ENCODE results near the gene BMP2K. TPM values are rescaled to one million over a fixed set of nuclear protein-coding genes. Genes with fewer than 3 reads are reported as not detected.
"Not testable (repeated sequence)": the region's sequence is repeated elsewhere in the genome, so short reads cannot be mapped to it uniquely, and the experiment has no call there.

The BMP2K gene
- total RNA-seq, 2 experiments from 2014 or later: 10.6 to 14.5 TPM

- peaks cover 19% of the 10 kb centered on the region for H3K36me3 Mint-ChIP-seq (ENCODE audit: low read depth)
- CTCF ChIA-PET: no interaction called here
- DNase-seq (no peak), ATAC-seq (no peak)
- POLR2A ChIA-PET: no interaction called here
- no peaks in the 10 kb centered on the region for H3K27me3 Mint-ChIP-seq
- no peaks in the 10 kb centered on the region for H3K9me3 Mint-ChIP-seq (ENCODE audit: low read depth)
- H3K4me3 Mint-ChIP-seq: no peak overlapping the region
- H3K27ac Mint-ChIP-seq: no peak overlapping the region
- H3K4me1 Mint-ChIP-seq: peaks cover under 1% of the 10 kb centered on the region
- intact Hi-C loops (cut with DNase I, micrococcal nuclease): no loop called here
Measured at GRCh38 chr4:78829296-78829695, 53.1 kb downstream of the BMP2K start.

GRCh38 chr4:78839676-78840075 is 63.5 kb downstream of the BMP2K start:
- H3K4me1 Mint-ChIP-seq; intact Hi-C loops (cut with DNase I, micrococcal nuclease); POLR2A ChIA-PET; ATAC-seq; H3K9me3 Mint-ChIP-seq (ENCODE audit: low read depth); DNase-seq; H3K27ac Mint-ChIP-seq; H3K4me3 Mint-ChIP-seq; H3K27me3 Mint-ChIP-seq: not testable (repeated sequence)
- CTCF ChIA-PET: interaction anchor here (1.0 to 1.8 kb wide), 3 partner anchors 9 to 244 kb away, joined by 3 to 5 read pairs (median 3); no protein-coding TSS in a partner anchor
- H3K36me3 Mint-ChIP-seq (ENCODE audit: low read depth): peaks cover 10% of the 10 kb centered on the region

DNA sequence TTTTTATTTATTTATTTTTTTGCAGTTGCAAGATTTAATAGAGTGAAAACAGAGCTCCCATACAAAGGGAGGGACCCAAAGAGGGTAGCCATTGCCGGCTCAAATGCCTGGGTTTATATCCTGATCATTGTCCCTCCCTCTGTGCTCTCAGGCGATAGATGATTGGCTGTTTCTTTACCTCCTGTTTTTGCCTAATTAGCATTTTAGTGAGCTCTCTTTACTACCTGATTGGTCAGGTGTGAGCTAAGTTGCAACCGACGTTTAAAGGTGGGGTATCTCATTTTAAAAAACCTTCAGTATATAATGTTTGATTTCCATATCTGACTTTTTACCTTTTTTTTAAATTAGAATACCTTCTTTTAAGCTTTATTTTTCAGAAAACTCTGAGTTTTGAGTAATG is 64.1 kb downstream of the BMP2K start:
- H3K4me3 Mint-ChIP-seq; ATAC-seq; H3K4me1 Mint-ChIP-seq; DNase-seq; H3K27me3 Mint-ChIP-seq; intact Hi-C loops (cut with DNase I, micrococcal nuclease); H3K9me3 Mint-ChIP-seq (ENCODE audit: low read depth); POLR2A ChIA-PET; H3K36me3 Mint-ChIP-seq (ENCODE audit: low read depth); H3K27ac Mint-ChIP-seq: not testable (repeated sequence)
- CTCF ChIA-PET: interaction anchor here (1.3 to 1.8 kb wide), 2 partner anchors 10 to 245 kb away, joined by 3 to 5 read pairs; no protein-coding TSS in a partner anchor

- intact Hi-C loops (cut with DNase I, micrococcal nuclease): no loop called here
- no peak overlapping the region for H3K27ac Mint-ChIP-seq
- peak; percentile 58 for ATAC-seq
- H3K9me3 Mint-ChIP-seq (ENCODE audit: low read depth): no peaks in the 10 kb centered on the region
- H3K27me3 Mint-ChIP-seq: no peaks in the 10 kb centered on the region
- ChIA-PET POLR2A (no interaction called here), CTCF (interaction anchor here (1.0 to 1.6 kb wide), 2 partner anchors 9 to 12 kb away, joined by 4 read pairs; no protein-coding TSS in a partner anchor)
- H3K36me3 Mint-ChIP-seq (ENCODE audit: low read depth): peaks cover 8% of the 10 kb centered on the region
- no peak overlapping the region for H3K4me3 Mint-ChIP-seq
- H3K4me1 Mint-ChIP-seq: peaks cover 2% of the 10 kb centered on the region
- DNase-seq: no peak
Measured at GRCh38 chr4:78845472-78845871, 69.3 kb downstream of the BMP2K start.

DNA sequence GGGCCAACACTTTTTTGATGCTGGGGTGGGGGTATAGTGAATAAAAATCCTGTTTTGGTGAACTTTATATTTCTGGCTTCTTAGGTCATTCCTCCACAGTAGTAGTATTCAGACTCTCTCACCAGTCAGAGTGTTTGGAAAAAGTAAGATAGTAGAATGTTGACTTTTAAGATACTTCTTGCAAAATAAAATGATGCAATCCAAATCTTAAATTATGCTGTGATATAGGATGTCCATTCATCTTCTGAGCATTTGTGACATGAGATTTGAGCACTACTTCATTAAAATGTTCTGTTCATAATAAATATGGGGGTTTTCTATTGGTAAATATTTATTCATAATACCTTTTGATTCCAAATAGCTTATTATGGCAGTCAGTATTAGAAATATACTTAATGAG is 70.1 kb downstream of the BMP2K start:
- no peak for ATAC-seq
- CTCF ChIA-PET: interaction anchor here (1.6 kb wide), 1 partner anchor 12 kb away, joined by 4 read pairs; no protein-coding TSS in a partner anchor

DNA sequence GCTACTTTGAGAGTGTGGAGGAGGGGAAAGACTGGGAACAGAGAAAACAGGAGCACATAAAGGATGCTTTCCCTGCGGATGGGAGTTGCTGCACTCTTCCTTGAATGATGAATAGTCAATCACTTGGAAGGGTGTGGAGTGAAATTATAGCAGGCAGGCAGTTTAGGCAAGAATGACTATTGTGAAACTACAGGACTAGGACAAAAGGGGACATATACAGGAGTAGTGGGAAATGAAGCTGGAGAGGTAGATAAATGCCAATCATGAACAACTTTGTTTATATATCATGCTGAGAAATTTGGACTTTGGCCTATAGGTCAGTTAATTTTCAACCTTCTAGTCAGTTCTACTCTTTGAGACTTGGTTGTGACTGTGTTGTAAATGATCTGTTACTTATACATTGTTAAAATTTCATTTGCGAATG is 86.2 kb downstream of the BMP2K start:
- no peak overlapping the region for H3K4me3 Mint-ChIP-seq
- POLR2A ChIA-PET: no interaction called here
- intact Hi-C loops (cut with DNase I, micrococcal nuclease): loop anchor here (2.0 to 5.0 kb wide), 3 partner anchors 88 to 805 kb away; partner anchors contain the start of gene FRAS1 (in 1 of the 2)
- no peaks in the 10 kb centered on the region for H3K36me3 Mint-ChIP-seq (ENCODE audit: low read depth)
- CTCF ChIA-PET: interaction anchor here (0.7 to 1.8 kb wide), 5 partner anchors 74 to 902 kb away, joined by 3 to 7 read pairs (median 3); no protein-coding TSS in a partner anchor
- peaks cover 7% of the 10 kb centered on the region for H3K4me1 Mint-ChIP-seq
- DNase-seq (no peak), ATAC-seq (no peak)
- no peak overlapping the region for H3K27ac Mint-ChIP-seq
- no peaks in the 10 kb centered on the region for H3K27me3 Mint-ChIP-seq
- no peaks in the 10 kb centered on the region for H3K9me3 Mint-ChIP-seq (ENCODE audit: low read depth)

More for the DNA sequence above, 70.1 kb downstream of the BMP2K start:
- Mint-ChIP-seq H3K4me1 (peaks cover 2% of the 10 kb centered on the region), H3K27ac (no peak overlapping the region), H3K27me3 (no peaks in the 10 kb centered on the region), H3K4me3 (no peak overlapping the region), H3K9me3 (ENCODE audit: low read depth) (no peaks in the 10 kb centered on the region), H3K36me3 (ENCODE audit: low read depth) (peaks cover 8% of the 10 kb centered on the region)
- POLR2A ChIA-PET: no interaction called here
- intact Hi-C loops (cut with DNase I, micrococcal nuclease): no loop called here
- no peak for DNase-seq

DNA sequence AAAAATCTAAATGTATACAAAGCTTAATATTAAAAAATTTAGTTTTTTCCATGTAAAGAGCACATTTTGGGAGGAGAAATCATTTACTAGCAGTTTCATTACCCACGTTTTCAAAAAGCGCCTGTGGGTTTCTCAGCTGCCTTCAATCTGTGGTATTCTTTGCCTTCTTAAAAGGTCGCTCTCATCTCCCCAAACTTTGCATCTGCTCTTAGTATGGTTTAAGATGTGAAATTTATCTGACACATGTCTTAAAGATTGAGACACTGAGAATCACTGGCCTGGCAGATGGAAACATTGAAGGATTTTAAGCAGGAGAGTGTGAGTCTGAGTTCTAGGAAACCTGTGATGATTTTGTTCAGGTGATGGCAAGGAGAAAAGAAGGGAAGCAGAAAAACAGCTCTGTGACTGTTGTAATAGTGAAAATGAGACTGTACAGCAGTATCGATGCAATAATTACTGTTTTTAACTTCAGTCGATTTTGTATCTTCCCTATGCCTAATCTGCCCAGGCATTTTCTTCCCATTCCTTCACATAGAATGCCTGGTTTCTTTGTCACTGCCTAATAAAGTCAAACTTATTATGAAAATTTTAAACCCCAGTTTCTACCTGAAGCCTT is 87.2 kb downstream of the BMP2K start:
- ChIA-PET POLR2A (no interaction called here), CTCF (interaction anchor here (0.6 to 2.2 kb wide), 18 partner anchors 9 to 903 kb away, joined by 3 to 8 read pairs (median 3); no protein-coding TSS in a partner anchor)
- H3K4me1 Mint-ChIP-seq: peaks cover 7% of the 10 kb centered on the region
- no peak for DNase-seq
- no peaks in the 10 kb centered on the region for H3K27me3 Mint-ChIP-seq
- peak; percentile 33 for ATAC-seq
- H3K9me3 Mint-ChIP-seq (ENCODE audit: low read depth): no peaks in the 10 kb centered on the region
- intact Hi-C loops (cut with DNase I, micrococcal nuclease): loop anchor here (2.0 to 5.0 kb wide), 3 partner anchors 89 to 806 kb away; partner anchors contain the start of gene FRAS1 (in 1 of the 2)
- H3K36me3 Mint-ChIP-seq (ENCODE audit: low read depth): no peaks in the 10 kb centered on the region
- no peak overlapping the region for H3K27ac Mint-ChIP-seq
- H3K4me3 Mint-ChIP-seq: no peak overlapping the region

DNA sequence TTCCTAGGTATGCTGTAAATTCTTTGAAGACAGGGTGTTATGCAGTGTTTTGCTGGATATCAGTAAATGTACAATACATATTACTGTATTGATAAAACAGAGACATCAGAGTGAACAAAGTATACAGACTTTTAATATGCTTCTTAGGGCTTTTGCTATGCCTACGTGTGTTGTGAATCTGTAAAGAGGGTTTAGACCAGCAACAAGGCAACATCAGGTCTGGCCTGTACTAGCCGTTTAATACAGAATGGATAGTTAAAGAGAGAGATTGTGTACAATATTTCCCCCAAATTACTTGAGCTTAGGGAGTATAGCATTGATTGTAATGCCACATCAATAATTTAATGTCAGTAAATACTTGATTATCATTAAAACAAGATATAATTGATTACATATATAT is 87.8 kb downstream of the BMP2K start:
- no peak overlapping the region for H3K4me3 Mint-ChIP-seq
- H3K27ac Mint-ChIP-seq: no peak overlapping the region
- ATAC-seq (no peak), DNase-seq (no peak)
- no peaks in the 10 kb centered on the region for H3K27me3 Mint-ChIP-seq
- peaks cover 7% of the 10 kb centered on the region for H3K4me1 Mint-ChIP-seq
- CTCF ChIA-PET: interaction anchor here (0.6 to 2.2 kb wide), 17 partner anchors 10 to 1527 kb away, joined by 3 to 8 read pairs (median 3); no protein-coding TSS in a partner anchor
- no peaks in the 10 kb centered on the region for H3K36me3 Mint-ChIP-seq (ENCODE audit: low read depth)
- H3K9me3 Mint-ChIP-seq (ENCODE audit: low read depth): no peaks in the 10 kb centered on the region
- POLR2A ChIA-PET: no interaction called here
- intact Hi-C loops (cut with DNase I, micrococcal nuclease): loop anchor here (1.0 to 5.0 kb wide), 6 partner anchors 89 to 905 kb away; partner anchors contain the start of gene FRAS1 (in 1 of the 2)

GRCh38 chr4:78864405-78865024 is 88.4 kb downstream of the BMP2K start:
- no peak overlapping the region for H3K4me3 Mint-ChIP-seq
- H3K4me1 Mint-ChIP-seq: peaks cover 7% of the 10 kb centered on the region
- H3K9me3 Mint-ChIP-seq (ENCODE audit: low read depth): no peaks in the 10 kb centered on the region
- no peaks in the 10 kb centered on the region for H3K27me3 Mint-ChIP-seq
- ChIA-PET CTCF (interaction anchor here (0.6 to 2.2 kb wide), 14 partner anchors 10 to 1527 kb away, joined by 3 to 8 read pairs (median 3); no protein-coding TSS in a partner anchor), POLR2A (no interaction called here)
- H3K27ac Mint-ChIP-seq: no peak overlapping the region
- H3K36me3 Mint-ChIP-seq (ENCODE audit: low read depth): no peaks in the 10 kb centered on the region
- peak; percentile 33 for ATAC-seq
- intact Hi-C loops (cut with DNase I, micrococcal nuclease): loop anchor here (1.0 to 5.0 kb wide), 5 partner anchors 220 to 906 kb away; partner anchors contain the start of gene FRAS1 (in 1 of the 2)
- DNase-seq: no peak

DNA sequence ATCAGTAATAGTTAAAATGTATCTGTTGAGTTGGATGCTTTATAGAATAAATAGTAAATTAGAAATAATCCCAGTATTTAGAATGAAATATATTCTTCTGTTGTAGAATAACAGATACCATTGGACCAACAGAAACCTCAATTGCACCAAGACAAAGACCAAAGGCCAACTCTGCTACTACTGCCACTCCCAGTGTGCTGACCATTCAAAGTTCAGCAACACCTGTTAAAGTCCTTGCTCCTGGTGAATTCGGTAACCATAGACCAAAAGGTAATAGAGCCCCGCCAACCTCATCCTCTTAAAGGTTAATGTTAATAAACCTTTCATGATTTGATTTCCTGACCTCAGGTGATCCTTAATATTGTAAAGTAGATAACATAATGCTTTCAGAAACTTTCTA is 89.3 kb downstream of the BMP2K start:
- DNase-seq (no peak), ATAC-seq (no peak)
- intact Hi-C loops (cut with DNase I, micrococcal nuclease): loop anchor here in 1 of 2 experiments (2.0 kb wide), 1 partner anchor 907 kb away; no protein-coding TSS in a partner anchor
- no peaks in the 10 kb centered on the region for H3K9me3 Mint-ChIP-seq (ENCODE audit: low read depth)
- no peaks in the 10 kb centered on the region for H3K27me3 Mint-ChIP-seq
- peaks cover 7% of the 10 kb centered on the region for H3K4me1 Mint-ChIP-seq
- CTCF ChIA-PET: interaction anchor here (1.4 kb wide), 1 partner anchor 13 kb away, joined by 4 read pairs; no protein-coding TSS in a partner anchor
- H3K4me3 Mint-ChIP-seq: no peak overlapping the region
- POLR2A ChIA-PET: no interaction called here
- no peaks in the 10 kb centered on the region for H3K36me3 Mint-ChIP-seq (ENCODE audit: low read depth)
- no peak overlapping the region for H3K27ac Mint-ChIP-seq

DNA sequence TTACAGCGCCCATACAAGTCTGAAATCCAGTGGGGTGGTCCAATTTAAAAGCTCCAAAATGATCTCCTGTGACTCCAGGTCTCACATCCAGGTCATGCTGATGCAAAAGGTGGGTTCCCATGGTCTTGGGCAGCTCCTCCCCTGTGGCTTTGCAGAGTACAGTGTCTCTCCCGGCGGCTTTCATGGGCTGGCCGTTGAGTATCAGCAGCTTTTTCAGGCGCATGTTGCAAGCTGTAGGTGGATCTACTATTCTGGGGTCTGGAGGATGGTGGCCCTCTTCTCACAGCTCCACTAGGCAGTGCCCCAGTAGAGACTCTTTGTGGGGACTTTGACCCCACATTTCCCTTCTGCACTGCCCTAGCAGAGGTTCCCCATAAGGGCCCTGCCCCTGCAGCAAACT is 92.6 kb downstream of the BMP2K start:
- CTCF ChIA-PET: interaction anchor here (0.6 kb wide), 1 partner anchor 887 kb away, joined by 3 read pairs; no protein-coding TSS in a partner anchor
- H3K27ac Mint-ChIP-seq; intact Hi-C loops (cut with DNase I, micrococcal nuclease); H3K9me3 Mint-ChIP-seq (ENCODE audit: low read depth); POLR2A ChIA-PET; H3K4me1 Mint-ChIP-seq; DNase-seq; ATAC-seq; H3K27me3 Mint-ChIP-seq; H3K4me3 Mint-ChIP-seq: not testable (repeated sequence)
- H3K36me3 Mint-ChIP-seq (ENCODE audit: low read depth): peaks cover 14% of the 10 kb centered on the region
